Measurements from ENCODE around the gene KLF7. TPM values are rescaled to one million over a fixed set of nuclear protein-coding genes. Genes with fewer than 3 reads are reported as not detected.

The KLF7 gene
- polyA plus RNA-seq, 3 donors, result 23.2 to 26.0 (median 24.5) TPM

- DNase-seq (ENCODE audit: extremely low read depth in 1 of 11, low read depth in 9 of 11, low spot score in 4 of 11), result no peak
Observed at GRCh38 chr2:207136874-207137273, 28.9 kb downstream of the KLF7 start.

- DNase-seq (ENCODE audit: extremely low read depth in 1 of 11, low read depth in 9 of 11, low spot score in 4 of 11), result no peak
Observed at GRCh38 chr2:207135801-207136457, 29.8 kb downstream of the KLF7 start.

- no peak for DNase-seq (ENCODE audit: extremely low read depth in 1 of 11, low read depth in 9 of 11, low spot score in 4 of 11)
Observed at GRCh38 chr2:207135340-207135739, 30.4 kb downstream of the KLF7 start.

- DNase-seq (ENCODE audit: extremely low read depth in 1 of 11, low read depth in 9 of 11, low spot score in 4 of 11), result peak; percentile 50 to 88 (median 68)
Observed at GRCh38 chr2:207133820-207134519, 31.8 kb downstream of the KLF7 start.

- peak in 1 of 11 donors; percentile 23 for DNase-seq (ENCODE audit: extremely low read depth in 1 of 11, low read depth in 9 of 11, low spot score in 4 of 11)
Observed at GRCh38 chr2:207133458-207133819, 32.3 kb downstream of the KLF7 start.

- no peak for DNase-seq (ENCODE audit: extremely low read depth in 1 of 11, low read depth in 9 of 11, low spot score in 4 of 11)
Observed at GRCh38 chr2:207132019-207132418, 33.7 kb downstream of the KLF7 start.

GRCh38 chr2:207131594-207131993 is 34.2 kb downstream of the KLF7 start:
- DNase-seq (ENCODE audit: extremely low read depth in 1 of 11, low read depth in 9 of 11, low spot score in 4 of 11), result no peak

GRCh38 chr2:207130958-207131521 is 34.7 kb downstream of the KLF7 start:
- DNase-seq (ENCODE audit: extremely low read depth in 1 of 11, low read depth in 9 of 11, low spot score in 4 of 11), result no peak

GRCh38 chr2:207129821-207130220 is 35.9 kb downstream of the KLF7 start:
- no peak for DNase-seq (ENCODE audit: extremely low read depth in 1 of 11, low read depth in 9 of 11, low spot score in 4 of 11)

GRCh38 chr2:207128867-207129266 is 36.9 kb downstream of the KLF7 start:
- DNase-seq (ENCODE audit: extremely low read depth in 1 of 11, low read depth in 9 of 11, low spot score in 4 of 11), result no peak

- DNase-seq (ENCODE audit: extremely low read depth in 1 of 11, low read depth in 9 of 11, low spot score in 4 of 11), result no peak
Observed at GRCh38 chr2:207126724-207127308, 38.9 kb downstream of the KLF7 start.

GRCh38 chr2:207123776-207124391 is 41.9 kb downstream of the KLF7 start:
- DNase-seq (ENCODE audit: extremely low read depth in 1 of 11, low read depth in 9 of 11, low spot score in 4 of 11), result no peak

- no peak for DNase-seq (ENCODE audit: extremely low read depth in 1 of 11, low read depth in 9 of 11, low spot score in 4 of 11)
Observed at GRCh38 chr2:207123335-207123744, 42.4 kb downstream of the KLF7 start.

- DNase-seq (ENCODE audit: extremely low read depth in 1 of 11, low read depth in 9 of 11, low spot score in 4 of 11), result no peak
Observed at GRCh38 chr2:207122651-207123334, 43.0 kb downstream of the KLF7 start.

GRCh38 chr2:207121784-207122183 is 44.0 kb downstream of the KLF7 start:
- no peak for DNase-seq (ENCODE audit: extremely low read depth in 1 of 11, low read depth in 9 of 11, low spot score in 4 of 11)

GRCh38 chr2:207119048-207119447 is 46.7 kb downstream of the KLF7 start:
- no peak for DNase-seq (ENCODE audit: extremely low read depth in 1 of 11, low read depth in 9 of 11, low spot score in 4 of 11)

- no peak for DNase-seq (ENCODE audit: extremely low read depth in 1 of 11, low read depth in 9 of 11, low spot score in 4 of 11)
Observed at GRCh38 chr2:207117668-207118067, 48.1 kb downstream of the KLF7 start.

GRCh38 chr2:207115715-207116364 is 49.9 kb downstream of the KLF7 start:
- no peak for DNase-seq (ENCODE audit: extremely low read depth in 1 of 11, low read depth in 9 of 11, low spot score in 4 of 11)

- no peak for DNase-seq (ENCODE audit: extremely low read depth in 1 of 11, low read depth in 9 of 11, low spot score in 4 of 11)
Observed at GRCh38 chr2:207113414-207113813, 52.3 kb downstream of the KLF7 start.

Measured in renal cortex interstitium (tissue), 11 donors.